CD14-positive monocyte (primary cell): ENCODE results near the gene CLPSL2. TPM values are rescaled to one million over a fixed set of nuclear protein-coding genes. Genes with fewer than 3 reads are reported as not detected.

Experiments
- DNase-seq, 3 donors: peaks; one replicate each; pipeline ENCODE4 v3.0.0-alpha.2; 2011 to 2022
- H2AFZ ChIP-seq: 2 replicates; pipeline ENCODE4 v1.6.0; 2012; ENCODE audit warnings: mild to moderate bottlenecking, low read depth, low read length, inconsistent platforms; ENCODE audit not compliant: insufficient read depth, poor library complexity, severe bottlenecking
- H3K27ac ChIP-seq, 2 donors: 1 replicate in 1 of 2; 2 replicates in 1 of 2; pipeline ENCODE4 v1.5.1; 2012 to 2013; ENCODE audit warnings: low read length in 2 of 2, control low read depth in 1 of 2, inconsistent platforms in 1 of 2, low read depth in 1 of 2, mild to moderate bottlenecking in 1 of 2
- H3K27me3 ChIP-seq, 2 donors: one replicate each; pipeline versions ENCODE4 v1.6.0 to v1.6.1; 2011 to 2013; ENCODE audit warnings: low read length in 2 of 2; ENCODE audit not compliant: control insufficient read depth in 2 of 2, insufficient read depth in 2 of 2
- H3K36me3 ChIP-seq, 2 donors: replicated peaks in 1 of 2; 1 replicate in 1 of 2; 2 replicates in 1 of 2; pipeline versions ENCODE4 v1.5.1 to v1.6.1; 2012 to 2013; ENCODE audit warnings: low read length in 2 of 2, control low read depth in 1 of 2, inconsistent platforms in 1 of 2, mild to moderate bottlenecking in 1 of 2; ENCODE audit not compliant: insufficient read depth in 2 of 2, control insufficient read depth in 1 of 2
- H3K4me1 ChIP-seq, 2 donors: 1 replicate in 1 of 2; 2 replicates in 1 of 2; pipeline versions ENCODE4 v1.5.1 to v1.6.1; 2012 to 2013; ENCODE audit warnings: low read length in 2 of 2, control low read depth in 1 of 2, inconsistent platforms in 1 of 2, mild to moderate bottlenecking in 1 of 2, moderate library complexity in 1 of 2; ENCODE audit not compliant: insufficient read depth in 2 of 2, control insufficient read depth in 1 of 2
- H3K4me2 ChIP-seq: replicated peaks from 2 replicates; pipeline ENCODE3; 2012; ENCODE audit warnings: low read length, moderate library complexity, mild to moderate bottlenecking; ENCODE audit not compliant: poor library complexity, severe bottlenecking; ENCODE audit errors: extremely low read depth
- H3K4me3 ChIP-seq, 3 experiments: fragments of 200-600 bp in 1 of 3; sonication (generic) in 1 of 3; replicated peaks in 1 of 3; 1 replicate in 2 of 3; 2 replicates in 1 of 3; pipeline ENCODE4 v1.5.1; 2011 to 2013; ENCODE audit warnings: low read length in 3 of 3, mild to moderate bottlenecking in 3 of 3, control low read depth in 2 of 3, low read depth in 2 of 3, inconsistent platforms in 1 of 3, moderate library complexity in 1 of 3
- H3K79me2 ChIP-seq: 2 replicates; pipeline ENCODE4 v1.6.0; 2012; ENCODE audit warnings: mild to moderate bottlenecking, control low read depth, inconsistent platforms, low read length, moderate library complexity; ENCODE audit not compliant: insufficient read depth
- H3K9ac ChIP-seq: 2 replicates; pipeline ENCODE4 v1.6.0; 2017; ENCODE audit warnings: low read length, mild to moderate bottlenecking; ENCODE audit not compliant: insufficient read depth, poor library complexity, severe bottlenecking
- H3K9me3 ChIP-seq, 2 donors: replicated peaks in 1 of 2; 1 replicate in 1 of 2; 2 replicates in 1 of 2; pipeline versions ENCODE4 v1.5.1 to v1.6.1; 2012 to 2013; ENCODE audit warnings: low read length in 2 of 2, control low read depth in 1 of 2; ENCODE audit not compliant: control insufficient read depth in 1 of 2, insufficient read depth in 1 of 2
- H4K20me1 ChIP-seq: 2 replicates; pipeline ENCODE4 v1.6.0; 2012; ENCODE audit warnings: mild to moderate bottlenecking, low read length, control low read depth, moderate library complexity; ENCODE audit not compliant: insufficient read depth
- H3K27ac Mint-ChIP-seq, 7 donors: one replicate each; pipeline ENCODE4 v1.8.0; 2020; ENCODE audit warnings: mild to moderate bottlenecking in 7 of 7, mixed read lengths in 7 of 7, moderate library complexity in 6 of 7, inconsistent platforms in 2 of 7
- H3K27me3 Mint-ChIP-seq, 3 donors: one replicate each; pipeline ENCODE4 v1.8.0; 2021 to 2022; ENCODE audit warnings: low read depth in 3 of 3, mild to moderate bottlenecking in 3 of 3, mixed read lengths in 3 of 3, moderate library complexity in 3 of 3, inconsistent platforms in 1 of 3
- H3K36me3 Mint-ChIP-seq, 2 donors: one replicate each; pipeline ENCODE4 v1.8.0; 2020; ENCODE audit warnings: mixed read lengths in 2 of 2, inconsistent platforms in 1 of 2, mild to moderate bottlenecking in 1 of 2
- H3K4me1 Mint-ChIP-seq: one replicate; pipeline ENCODE4 v1.8.0; 2020; ENCODE audit warnings: mild to moderate bottlenecking, mixed read lengths
- H3K4me3 Mint-ChIP-seq, 2 donors: one replicate each; pipeline ENCODE4 v1.8.0; 2020; ENCODE audit warnings: mild to moderate bottlenecking in 2 of 2, mixed read lengths in 2 of 2, moderate library complexity in 1 of 2
- H3K9me3 Mint-ChIP-seq, 7 donors: one replicate each; pipeline ENCODE4 v1.8.0; 2020 to 2022; ENCODE audit warnings: mixed read lengths in 7 of 7, mild to moderate bottlenecking in 6 of 7, moderate library complexity in 6 of 7, inconsistent platforms in 2 of 7
- CTCF ChIP-seq: fragments of 200-600 bp; IDR thresholded peaks from one replicate; pipeline ENCODE4 v1.8.0; 2022; ENCODE audit warnings: antibody characterized with exemption, mild to moderate bottlenecking
- WGBS: methylation state at CpG from one replicate; pipeline ENCODE4 v1.1.5; 2013; ENCODE audit warnings: missing lambda C conversion rate; ENCODE audit not compliant: insufficient coverage; 5-methylcytosine and 5-hydroxymethylcytosine counted together
- intact Hi-C, 2 donors: fragments of 100-400 bp; cut with micrococcal nuclease; formaldehyde crosslinking; loops; one replicate each; pipeline versions ENCODE4 v1.15.0 to v1.15.1; 2023
- polyA plus RNA-seq, 3 donors: library from polyadenylated mRNA; depleted of rRNA in 1 of 3; unstranded in 2 of 3; stranded (reverse) in 1 of 3; fragments of 300-500 nt in 2 of 3; fragments of >200 nt in 1 of 3; fragmentation: Illumina TruSeq in 2 of 3; gene quantifications; 1 replicate in 2 of 3; 2 replicates in 1 of 3; pipeline ENCODE4 v1.2.3, GENCODE V29; 2012 to 2021

The CLPSL2 gene
- polyA plus RNA-seq, 3 donors = not detected

- no peaks in the 10 kb centered on the region for H4K20me1 ChIP-seq
- 60% methylated on average over 24 of the region's 25 CpGs for WGBS
- H3K27me3 Mint-ChIP-seq = peaks cover 41 to 66% (median 54%) of the 10 kb centered on the region in 3 donors
- no peak overlapping the region for H3K4me3 ChIP-seq
- no peaks in the 10 kb centered on the region for H3K4me1 ChIP-seq
- H3K27me3 ChIP-seq = peaks cover 17 to 39% of the 10 kb centered on the region in 2 donors
- no peaks in the 10 kb centered on the region for H3K79me2 ChIP-seq
- no peak overlapping the region for H3K4me2 ChIP-seq
- no peaks in the 10 kb centered on the region for H3K36me3 ChIP-seq
- H3K36me3 Mint-ChIP-seq = no peaks in the 10 kb centered on the region
- no peak for TF ChIP-seq CTCF
- H3K9ac ChIP-seq = no peak overlapping the region
- H3K27ac Mint-ChIP-seq = no peak overlapping the region
- H3K9me3 ChIP-seq = no peaks in the 10 kb centered on the region
- intact Hi-C loops = loop anchor here in 1 of 2 donors (1.0 kb wide), 1 partner anchor 11 kb away; no protein-coding TSS in a partner anchor
- peak overlapping the region in 1 of 2 donors; percentile 62 for H3K4me3 Mint-ChIP-seq
- no peak overlapping the region for H3K27ac ChIP-seq
- peaks cover 0 to 10% (median 0%) of the 10 kb centered on the region in 7 donors for H3K9me3 Mint-ChIP-seq
- no peak for DNase-seq
- peaks cover 3% of the 10 kb centered on the region for H3K4me1 Mint-ChIP-seq
- H2AFZ ChIP-seq = no peak overlapping the region
Observed at GRCh38 chr6:35786810-35787209, 10.4 kb downstream of the CLPSL2 start.

GRCh38 chr6:35787266-35788218 is 11.1 kb downstream of the CLPSL2 start:
- Histone ChIP-seq H3K4me3 (no peak overlapping the region), H3K27me3 (peaks cover 17 to 39% of the 10 kb centered on the region in 2 donors), H3K9ac (no peak overlapping the region), H3K4me2 (no peak overlapping the region), H2AFZ (no peak overlapping the region), H3K9me3 (no peaks in the 10 kb centered on the region), H3K27ac (no peak overlapping the region), H3K36me3 (no peaks in the 10 kb centered on the region), H3K4me1 (no peaks in the 10 kb centered on the region), H4K20me1 (no peaks in the 10 kb centered on the region), H3K79me2 (no peaks in the 10 kb centered on the region)
- DNase-seq = no peak
- Mint-ChIP-seq H3K27ac (peak overlapping the region in 1 of 7 donors; percentile 2), H3K36me3 (no peaks in the 10 kb centered on the region), H3K9me3 (peaks cover 0 to 10% (median 0%) of the 10 kb centered on the region in 7 donors), H3K4me3 (peak overlapping the region in 1 of 2 donors; percentile 37), H3K4me1 (peaks cover 3% of the 10 kb centered on the region), H3K27me3 (peaks cover 43 to 64% (median 50%) of the 10 kb centered on the region in 3 donors)
- intact Hi-C loops = loop anchor here in 1 of 2 donors (1.0 kb wide), 1 partner anchor 11 kb away; no protein-coding TSS in a partner anchor
- WGBS = 90% methylated on average over 13 of the region's 13 CpGs
- TF ChIP-seq CTCF = no peak
